CD4-positive, alpha-beta T cell treated with Interleukin-4 for 4 hours (primary cell): ENCODE data around the gene CD48.
A peak's percentile ranks its signal among the peaks of the same experiment; 100 is the strongest.

Experiments
- DNase-seq: peaks from one replicate; pipeline ENCODE4 v3.0.0-alpha.2; 2020

CD48 gene

GRCh38 chr1:160651433-160652064 lies 60.1 kb downstream of the CD48 start:
- no peak for DNase-seq

- DNase-seq: no peak
Observed at GRCh38 chr1:160647329-160647720, 64.3 kb downstream of the CD48 start.

GRCh38 chr1:160646711-160647328 lies 64.8 kb downstream of the CD48 start, which contains the start of gene SLAMF1:
Gene SLAMF1 (minus strand): TSS chr1:160647044. CDS start chr1:160646945, 99 bp downstream.
- DNase-seq: peak; percentile 79

- DNase-seq: no peak
Observed at GRCh38 chr1:160646180-160646579, 65.4 kb downstream of the CD48 start.

- DNase-seq: no peak
Observed at GRCh38 chr1:160645386-160646130, 66.1 kb downstream of the CD48 start.

- DNase-seq: no peak
Observed at GRCh38 chr1:160644399-160644798, 67.2 kb downstream of the CD48 start.

- no peak for DNase-seq
Observed at GRCh38 chr1:160643138-160643537, 68.5 kb downstream of the CD48 start.

- DNase-seq: no peak
Observed at GRCh38 chr1:160642281-160642644, 69.4 kb downstream of the CD48 start.

GRCh38 chr1:160641323-160642280 lies 70.0 kb downstream of the CD48 start:
- DNase-seq: peak; percentile 60

- peak; percentile 75 for DNase-seq
Observed at GRCh38 chr1:160640359-160641123, 71.1 kb downstream of the CD48 start.

GRCh38 chr1:160639652-160640051 lies 72.0 kb downstream of the CD48 start:
- no peak for DNase-seq

- no peak for DNase-seq
Observed at GRCh38 chr1:160638926-160639325, 72.7 kb downstream of the CD48 start.

- DNase-seq: no peak
Observed at GRCh38 chr1:160638540-160638857, 73.1 kb downstream of the CD48 start.

- peak; percentile 85 for DNase-seq
Observed at GRCh38 chr1:160637821-160638539, 73.6 kb downstream of the CD48 start.

GRCh38 chr1:160637065-160637464 lies 74.6 kb downstream of the CD48 start:
- no peak for DNase-seq

GRCh38 chr1:160636547-160636946 lies 75.1 kb downstream of the CD48 start:
- DNase-seq: no peak

- DNase-seq: no peak
Observed at GRCh38 chr1:160636076-160636475, 75.5 kb downstream of the CD48 start.

- no peak for DNase-seq
Observed at GRCh38 chr1:160634543-160635491, 76.8 kb downstream of the CD48 start.

GRCh38 chr1:160633330-160633903 lies 78.2 kb downstream of the CD48 start:
- DNase-seq: no peak
